Endothelial cell of umbilical vein (primary cell): ENCODE data around the gene OSBPL6. TPM values are rescaled to one million over a fixed set of nuclear protein-coding genes. Genes with fewer than 3 reads are reported as not detected.
A peak's percentile ranks its signal among the peaks of the same experiment; 100 is the strongest.

Experiments
- BruUV-seq: library from RNA; stranded (reverse); fragments of 400-500 nt; replicated peaks from 2 replicates; lab custom pipeline; 2021; lab: Mats Ljungman, UMichigan
- CTCF ChIA-PET: fragments of 300-600, 350-600 bp; sonication (Branson Sonifier 250); formaldehyde crosslinking; loops from one replicate; lab custom pipeline; 2021; ENCODE audit warnings: antibody characterized with exemption, inconsistent platforms; lab: Charles Lee
- POLR2A ChIA-PET: fragments of 300-600, 350-600 bp; sonication (Branson Sonifier 250); formaldehyde crosslinking; loops from one replicate; lab custom pipeline; 2021; ENCODE audit warnings: antibody characterized with exemption, inconsistent platforms; lab: Charles Lee
- DNase-seq: peaks from one replicate; pipeline ENCODE4 v3.0.0-alpha.2; 2011; ENCODE audit warnings: low read depth, low spot score
- FAIRE-seq: peaks from 2 replicates; lab custom pipeline; 2011; peaks lifted over from hg19 to GRCh38; lab: Jason Lieb, UNC
- H2AFZ ChIP-seq: 2 replicates; pipeline ENCODE4 v1.6.0; 2012; ENCODE audit warnings: low read depth, low read length, control low read depth, inconsistent platforms
- H3K27ac ChIP-seq: 2 replicates; pipeline ENCODE4 v1.5.1; 2011; ENCODE audit warnings: low read depth, mild to moderate bottlenecking, control low read depth, low read length, moderate library complexity; ENCODE audit not compliant: insufficient read depth
- H3K27me3 ChIP-seq, 2 experiments: 2 replicates each; pipeline versions ENCODE4 v1.6.0 to v1.6.1; 2011; ENCODE audit warnings: low read length in 2 of 2, mixed read lengths in 1 of 2; ENCODE audit not compliant: control insufficient read depth in 2 of 2, insufficient read depth in 2 of 2
- H3K36me3 ChIP-seq, 2 experiments: 2 replicates in 1 of 2; 3 replicates in 1 of 2; pipeline ENCODE4 v1.5.1; 2011; ENCODE audit warnings: low read length in 2 of 2, mild to moderate bottlenecking in 1 of 2, moderate library complexity in 1 of 2; ENCODE audit not compliant: control insufficient read depth in 2 of 2, insufficient read depth in 2 of 2; ENCODE audit errors: extremely low read depth in 1 of 2
- H3K4me1 ChIP-seq: 3 replicates; pipeline ENCODE4 v1.5.1; 2011; ENCODE audit warnings: mild to moderate bottlenecking, low read length; ENCODE audit not compliant: control insufficient read depth, insufficient read depth; ENCODE audit errors: extremely low read depth
- H3K4me2 ChIP-seq: 2 replicates; pipeline ENCODE4 v1.6.1; 2011; ENCODE audit warnings: low read length, control low read depth, mixed read lengths; ENCODE audit not compliant: insufficient read depth
- H3K4me3 ChIP-seq, 3 experiments: fragments of 200-600 bp in 1 of 3; sonication (generic), shearing (Covaris generic) in 1 of 3; replicated peaks in 1 of 3; 2 replicates each; pipeline ENCODE4 v1.5.1; 2011 to 2016; ENCODE audit warnings: control low read depth in 3 of 3, low read length in 3 of 3, mild to moderate bottlenecking in 2 of 3, inconsistent platforms in 1 of 3, low read depth in 1 of 3, moderate library complexity in 1 of 3; ENCODE audit not compliant: insufficient read depth in 1 of 3
- H3K79me2 ChIP-seq: 2 replicates; pipeline ENCODE4 v1.6.0; 2012; ENCODE audit warnings: low read length, inconsistent platforms; ENCODE audit not compliant: control insufficient read depth, insufficient read depth
- H3K9ac ChIP-seq: replicated peaks from 2 replicates; pipeline ENCODE3; 2011; ENCODE audit warnings: low read length, control low read depth; ENCODE audit not compliant: insufficient read depth; ENCODE audit errors: extremely low read depth
- H3K9me1 ChIP-seq: replicated peaks from 3 replicates; pipeline ENCODE4 v1.6.0; 2011; ENCODE audit warnings: mild to moderate bottlenecking, low read length; ENCODE audit not compliant: control insufficient read depth, insufficient read depth; ENCODE audit errors: extremely low read depth
- H3K9me3 ChIP-seq: replicated peaks from 2 replicates; pipeline ENCODE4 v1.5.1; 2012; ENCODE audit warnings: low read length, inconsistent platforms; ENCODE audit not compliant: control insufficient read depth, insufficient read depth
- H4K20me1 ChIP-seq: replicated peaks from 2 replicates; pipeline ENCODE3; 2011; ENCODE audit warnings: mild to moderate bottlenecking, low read length; ENCODE audit not compliant: control insufficient read depth, insufficient read depth; ENCODE audit errors: extremely low read depth
- CTCF ChIP-seq, 2 donors: IDR thresholded peaks; 1 replicate in 1 of 2; 2 replicates in 1 of 2; pipeline ENCODE4 v1.5.1; 2011; ENCODE audit warnings: low read length in 2 of 2, mild to moderate bottlenecking in 2 of 2, moderate library complexity in 2 of 2, control low read depth in 1 of 2, inconsistent platforms in 1 of 2, low read depth in 1 of 2; ENCODE audit not compliant: insufficient read depth in 1 of 2; ENCODE audit errors: extremely low read depth in 1 of 2
- EZH2 ChIP-seq: IDR thresholded peaks from 2 replicates; pipeline ENCODE4 v1.6.1; 2012; ENCODE audit warnings: borderline replicate concordance, low read depth, mild to moderate bottlenecking, moderate library complexity, low read length, inconsistent platforms; ENCODE audit not compliant: severe bottlenecking
- GATA2 ChIP-seq: IDR thresholded peaks from 2 replicates; pipeline ENCODE4 v1.7.0; 2011; ENCODE audit warnings: low read depth, mild to moderate bottlenecking, moderate library complexity, mixed read lengths, low read length; ENCODE audit not compliant: insufficient read length, insufficient read depth
- JUN ChIP-seq: IDR thresholded peaks from 2 replicates; pipeline ENCODE4 v1.6.1; 2011; ENCODE audit warnings: borderline replicate concordance, low read depth; ENCODE audit not compliant: insufficient read length, insufficient read depth
- MAX ChIP-seq: IDR thresholded peaks from 2 replicates; pipeline ENCODE4 v1.6.1; 2011; ENCODE audit not compliant: insufficient read depth, insufficient read length
- MYC ChIP-seq: IDR thresholded peaks from one replicate; pipeline ENCODE4 v1.6.1; 2011; ENCODE audit warnings: mild to moderate bottlenecking, low read depth, low read length
- POLR2A ChIP-seq: IDR thresholded peaks from 2 replicates; pipeline ENCODE4 v1.6.1; 2012; ENCODE audit warnings: low read depth, mild to moderate bottlenecking, control low read depth, low read length
- dilution Hi-C: fragments of 300-500 bp; cut with MboI; formaldehyde crosslinking; loops from one replicate; pipeline ENCODE4 v1.15.0; 2019; ENCODE audit warnings: low sequenced_read_pairs; ENCODE audit not compliant: extremely low pct_ligation_motif_present
- intact Hi-C: fragments of 100-400 bp; cut with micrococcal nuclease; formaldehyde crosslinking; loops from one replicate; pipeline ENCODE4 v1.10.0; 2022
- polyA plus RNA-seq, 4 experiments: library from polyadenylated mRNA; depleted of rRNA in 3 of 4; stranded (reverse) in 3 of 4; unstranded in 1 of 4; fragments of >200 nt; gene quantifications; 2 replicates each; pipeline versions ENCODE4 v1.2.1 to v1.2.3, GENCODE V29; 2011 to 2012; ENCODE audit warnings: missing spikeins in 1 of 4
- total RNA-seq: library from RNA; stranded (reverse); gene quantifications from 2 replicates; pipeline ENCODE4 v1.2.3, GENCODE V29; 2021

The OSBPL6 gene
- total and polyA plus RNA-seq, 2 donors (not counting 3 experiments of a cell fraction or from before 2014, with no cell fraction given), result 1.5 to 2.3 TPM

GRCh38 chr2:178258916-178259315 is 64.6 kb downstream of the OSBPL6 start:
- DNase-seq, result no peak
- dilution Hi-C loops, result no loop called here
- H3K79me2 ChIP-seq, result no peaks in the 10 kb centered on the region
- no TSS peak for BruUV-seq
- no peaks in the 10 kb centered on the region for H3K36me3 ChIP-seq
- H3K4me2 ChIP-seq, result no peak overlapping the region
- peak; percentile 12 for FAIRE-seq
- no peak overlapping the region for H3K27ac ChIP-seq
- H3K27me3 ChIP-seq, result no peaks in the 10 kb centered on the region
- no peaks in the 10 kb centered on the region for H4K20me1 ChIP-seq
- intact Hi-C loops, result no loop called here
- no peaks in the 10 kb centered on the region for H3K4me1 ChIP-seq
- no peaks in the 10 kb centered on the region for H3K9me1 ChIP-seq
- TF ChIP-seq MYC (no peak), MAX (no peak), POLR2A (no peak)
- H3K4me3 ChIP-seq, result no peak overlapping the region
- no peak overlapping the region for H3K9ac ChIP-seq
- POLR2A ChIA-PET, result no interaction called here
- no peak overlapping the region for H2AFZ ChIP-seq
- CTCF ChIA-PET, result interaction anchor here (1.0 to 1.4 kb wide), 3 partner anchors 19 to 156 kb away, joined by 3 to 5 read pairs (median 3); no protein-coding TSS in a partner anchor
- H3K9me3 ChIP-seq, result no peaks in the 10 kb centered on the region

- BruUV-seq, result no TSS peak
- CTCF ChIA-PET, result interaction anchor here (1.1 kb wide), 1 partner anchor 17 kb away, joined by 3 read pairs; no protein-coding TSS in a partner anchor
- no peak overlapping the region for H3K4me2 ChIP-seq
Observed at GRCh38 chr2:178263159-178263860, 69.0 kb downstream of the OSBPL6 start.

More at GRCh38 chr2:178263159-178263860, 69.0 kb downstream of the OSBPL6 start:
- no peak for FAIRE-seq
- no peaks in the 10 kb centered on the region for H3K9me3 ChIP-seq
- H3K27ac ChIP-seq, result no peak overlapping the region
- no peak overlapping the region for H3K9ac ChIP-seq
- no peaks in the 10 kb centered on the region for H3K79me2 ChIP-seq
- H3K9me1 ChIP-seq, result no peaks in the 10 kb centered on the region
- no peaks in the 10 kb centered on the region for H4K20me1 ChIP-seq
- no peak overlapping the region for H3K4me3 ChIP-seq
- H2AFZ ChIP-seq, result no peak overlapping the region
- POLR2A ChIA-PET, result interaction anchor here (0.7 kb wide), 1 partner anchor 58 kb away, joined by 4 read pairs; no protein-coding TSS in a partner anchor
- no peaks in the 10 kb centered on the region for H3K27me3 ChIP-seq
- TF ChIP-seq EZH2 (no peak), CTCF (IDR thresholded peaks at IDR 0.05; ENCODE audit: extremely low read depth in 1 of 2, insufficient read depth in 1 of 2, low read depth in 1 of 2, low read length in 2 of 2) (no peak), JUN (no peak), GATA2 (no peak)
- no peaks in the 10 kb centered on the region for H3K4me1 ChIP-seq
- H3K36me3 ChIP-seq, result no peaks in the 10 kb centered on the region
- intact Hi-C loops, result no loop called here
- dilution Hi-C loops, result no loop called here
- DNase-seq, result no peak
